HG03135 (cell line): ENCODE results near the gene EIPR1.
"Not testable (repeated sequence)": the region's sequence is repeated elsewhere in the genome, so short reads cannot be mapped to it uniquely, and the experiment has no call there.

Experiments used
- ATAC-seq: cut with Tn5 transposase; IDR thresholded peaks from one replicate; pipeline ENCODE4 v1.9.1; 2021; ENCODE audit warnings: mild to moderate bottlenecking, moderate library complexity; ENCODE audit not compliant: unreplicated experiment

EIPR1 gene

GRCh38 chr2:3182848-3183247, 194.8 kb downstream of the EIPR1 start:
- no peak for ATAC-seq

DNA sequence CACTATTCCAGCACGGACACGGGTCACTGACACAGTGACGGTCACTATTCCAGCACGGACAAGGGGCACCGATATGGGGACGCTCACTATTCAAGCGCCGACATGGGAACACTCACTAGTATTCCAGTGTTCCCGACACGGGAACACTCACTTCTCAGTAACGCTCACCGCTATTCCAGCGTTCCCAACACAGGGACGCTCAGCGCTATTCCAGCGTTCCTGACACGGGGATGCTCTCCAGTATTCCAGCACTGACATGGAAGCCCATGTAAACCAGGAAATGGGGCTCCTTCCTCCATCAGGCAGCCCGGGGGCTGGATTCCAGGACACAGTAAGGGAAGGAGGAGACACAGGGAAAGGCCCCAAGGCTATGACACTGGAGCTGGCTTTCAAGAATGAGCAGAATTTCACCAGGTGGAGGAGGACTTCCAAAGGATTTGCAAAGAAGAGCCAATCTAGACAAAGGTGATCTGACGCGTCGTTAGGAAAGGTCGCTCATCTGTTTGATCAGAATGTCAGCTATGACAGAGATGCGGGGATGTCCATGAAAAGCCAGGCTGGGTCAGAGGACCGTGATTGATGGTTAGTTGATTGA, 196.1 kb downstream of the EIPR1 start:
- no peak for ATAC-seq

DNA sequence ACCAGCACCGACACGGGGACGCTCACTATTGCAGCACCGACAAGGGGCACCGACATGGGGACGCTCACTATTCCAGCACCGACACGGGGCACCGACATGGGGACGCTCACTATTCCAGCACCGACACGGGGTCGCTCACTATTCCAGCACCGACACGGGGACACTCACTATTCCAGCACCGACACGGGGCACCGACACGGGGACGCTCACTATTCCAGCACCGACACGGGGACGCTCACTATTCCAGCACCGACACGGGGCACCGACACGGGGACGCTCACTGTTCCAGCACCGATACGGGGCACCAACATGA, 196.8 kb downstream of the EIPR1 start:
- ATAC-seq, result not testable (repeated sequence)

DNA sequence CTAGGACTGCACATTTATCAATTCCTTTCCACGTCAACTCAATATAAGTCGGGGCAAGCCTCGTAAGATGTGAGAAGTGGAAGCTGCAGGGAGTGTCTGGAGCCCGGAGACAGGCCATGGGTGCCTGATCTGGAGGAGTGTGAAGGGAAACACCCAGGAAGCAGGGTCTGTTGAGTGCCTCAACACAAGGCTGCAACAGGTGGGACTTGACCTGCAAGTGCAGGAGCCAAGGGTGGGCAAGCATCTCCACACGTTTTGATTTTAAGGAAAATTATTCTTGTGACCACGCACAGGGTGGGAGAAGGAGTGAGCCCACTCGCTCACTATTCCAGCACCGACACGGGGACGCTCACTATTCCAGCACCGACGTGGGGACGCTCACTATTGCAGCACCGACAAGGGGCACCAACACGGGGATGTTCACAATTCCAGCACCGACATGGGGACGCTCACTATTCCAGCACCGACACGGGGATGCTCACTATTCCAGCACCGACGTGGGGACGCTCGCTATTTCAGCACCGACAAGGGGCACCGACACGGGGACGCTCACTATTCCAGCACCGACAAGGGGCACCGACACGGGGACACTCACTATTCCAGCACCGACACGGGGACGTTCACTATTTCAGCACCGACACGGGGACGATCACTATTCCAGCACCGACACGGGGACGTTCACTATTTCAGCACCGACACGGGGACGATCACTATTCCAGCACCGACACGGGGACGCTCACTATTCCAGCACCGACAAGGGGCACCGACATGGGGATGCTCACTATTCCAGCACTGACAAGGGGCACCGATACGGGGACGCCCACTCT, 197.3 kb downstream of the EIPR1 start:
- no peak for ATAC-seq

GRCh38 chr2:3179626-3180025, 198.0 kb downstream of the EIPR1 start:
- ATAC-seq, result no peak

GRCh38 chr2:3179208-3179607, 198.4 kb downstream of the EIPR1 start:
- ATAC-seq, result no peak

DNA sequence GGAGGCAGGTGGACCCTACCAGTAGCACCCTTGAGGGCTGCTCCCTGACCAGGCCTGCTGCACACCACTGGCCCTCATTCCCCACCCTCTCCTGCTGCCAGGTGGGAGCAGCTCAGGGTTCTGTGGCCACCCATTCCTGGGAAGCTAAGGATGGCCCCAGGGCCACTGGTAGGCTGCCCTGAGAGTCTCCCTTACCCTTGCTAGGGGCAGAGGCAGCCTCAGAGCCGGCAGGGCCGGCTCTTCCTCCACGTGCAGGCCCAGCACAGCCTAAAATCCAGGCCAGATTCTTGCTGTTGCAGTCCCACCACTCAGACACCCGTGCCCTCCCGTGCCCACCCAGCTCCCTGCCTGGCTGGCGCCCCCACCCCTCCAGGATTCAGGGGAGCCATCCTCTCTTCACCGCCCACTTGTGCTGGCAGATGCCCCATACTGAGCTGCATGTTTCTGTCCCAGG, 199.0 kb downstream of the EIPR1 start:
- no peak for ATAC-seq

DNA sequence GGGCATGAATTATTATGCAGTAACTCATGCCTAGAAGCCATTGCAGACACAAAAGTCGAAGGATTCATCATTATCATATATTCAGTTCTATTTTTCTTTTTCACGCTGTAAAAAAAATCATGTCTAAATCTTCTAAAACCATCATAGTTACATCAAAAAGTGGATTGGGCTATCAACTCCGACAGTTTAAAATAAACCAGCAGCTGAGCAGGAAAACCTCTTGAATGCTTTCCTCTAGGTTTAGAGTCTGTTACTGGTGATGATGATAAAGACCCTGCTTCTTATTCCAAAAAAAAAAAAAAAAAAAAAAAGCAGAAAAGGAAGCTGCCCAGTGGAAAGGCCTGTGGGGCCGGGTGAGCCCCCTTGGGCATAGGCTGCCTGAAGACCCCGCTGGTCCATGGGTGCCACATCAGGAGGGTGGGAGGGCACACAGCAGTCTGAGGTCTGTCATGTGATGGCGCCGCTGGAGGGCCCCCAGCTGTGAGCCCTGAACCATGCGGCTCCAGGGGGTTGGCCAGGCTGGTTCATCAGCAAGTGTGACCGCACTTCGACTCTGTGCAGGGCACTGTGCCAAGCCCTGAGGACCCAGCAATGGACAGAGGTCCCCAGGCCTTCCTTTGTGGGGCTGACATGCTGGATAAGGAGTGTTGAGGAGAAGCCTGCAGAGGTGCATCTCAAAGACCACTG, 199.6 kb downstream of the EIPR1 start:
- ATAC-seq, result no peak

DNA sequence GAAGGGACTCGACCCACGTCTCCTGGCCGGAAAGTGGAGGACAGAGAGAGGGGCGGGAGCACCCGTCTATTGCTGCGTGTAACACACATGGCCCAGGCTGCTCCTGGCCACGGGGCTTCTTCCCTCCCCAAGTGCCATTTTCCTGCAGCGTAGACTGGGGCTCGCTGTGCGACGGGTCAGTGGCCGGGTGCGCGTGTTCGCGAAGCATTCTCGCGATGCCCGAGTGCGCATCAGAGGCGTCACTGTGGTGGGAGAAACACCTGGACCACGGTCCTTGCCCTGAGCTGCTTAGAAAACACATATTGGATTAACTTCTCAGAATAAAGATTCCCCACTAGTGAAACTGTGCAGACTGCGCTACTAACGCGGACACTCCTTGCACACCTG, 200.8 kb downstream of the EIPR1 start:
- no peak for ATAC-seq

DNA sequence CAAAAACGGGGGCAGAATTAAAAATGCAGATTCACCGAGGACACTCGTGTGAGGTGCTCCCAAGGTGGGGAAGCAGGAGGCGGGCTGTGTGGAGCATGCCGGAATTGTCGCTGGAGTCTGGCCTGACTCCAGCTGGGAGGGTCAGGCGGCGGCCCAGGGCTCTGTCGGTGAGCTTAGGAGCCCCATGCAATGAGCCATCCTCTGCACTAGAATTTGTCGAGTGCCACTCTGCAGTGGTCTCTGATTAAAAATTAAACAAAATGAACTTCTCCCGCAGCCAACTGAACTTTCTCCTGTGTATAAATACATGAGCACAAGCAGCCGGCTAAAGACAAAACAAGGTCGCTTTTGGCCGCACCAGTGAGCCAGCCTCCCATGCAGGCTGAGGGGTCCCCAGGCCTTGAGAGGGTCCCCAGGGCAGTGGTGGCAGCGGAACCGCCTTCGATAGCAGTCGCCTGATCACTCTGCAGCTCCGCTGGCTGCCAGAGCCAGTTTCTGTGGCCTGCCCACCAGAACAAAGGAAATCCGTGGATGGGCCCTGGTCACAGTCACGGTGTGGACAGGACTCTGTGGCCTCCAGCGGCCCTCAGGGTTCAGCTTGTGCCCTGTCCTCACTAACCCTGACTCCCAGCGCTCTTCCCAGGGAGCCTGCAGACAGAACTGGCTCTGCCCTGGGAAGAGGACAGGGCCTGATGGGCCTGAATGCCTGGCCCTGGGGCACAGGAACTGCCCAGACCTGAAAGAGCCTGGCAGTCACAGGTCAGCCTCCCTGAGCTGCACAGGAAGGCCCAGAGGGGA, 201.3 kb downstream of the EIPR1 start:
- no peak for ATAC-seq

DNA sequence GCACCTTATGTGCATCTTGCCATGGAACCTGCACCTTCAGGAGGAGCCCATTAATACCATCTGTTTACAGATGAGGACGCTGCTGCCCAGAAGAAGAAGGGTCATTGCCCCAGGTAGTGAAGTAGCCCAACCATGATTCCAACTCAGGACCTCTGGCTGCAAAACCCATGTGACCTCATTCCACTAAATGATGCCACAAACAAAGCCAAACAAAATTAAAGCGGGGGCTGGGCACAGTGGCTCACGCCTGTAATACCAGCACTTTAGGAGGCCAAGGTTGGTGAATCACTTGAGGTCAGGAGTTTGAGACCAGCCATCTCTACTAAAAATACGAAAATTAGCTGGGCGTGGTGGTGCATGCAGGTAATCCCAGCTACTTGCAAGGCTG, 202.1 kb downstream of the EIPR1 start:
- ATAC-seq, result no peak

GRCh38 chr2:3174626-3175567, 202.7 kb downstream of the EIPR1 start:
- ATAC-seq, result no peak

GRCh38 chr2:3173031-3173430, 204.6 kb downstream of the EIPR1 start:
- ATAC-seq, result no peak

DNA sequence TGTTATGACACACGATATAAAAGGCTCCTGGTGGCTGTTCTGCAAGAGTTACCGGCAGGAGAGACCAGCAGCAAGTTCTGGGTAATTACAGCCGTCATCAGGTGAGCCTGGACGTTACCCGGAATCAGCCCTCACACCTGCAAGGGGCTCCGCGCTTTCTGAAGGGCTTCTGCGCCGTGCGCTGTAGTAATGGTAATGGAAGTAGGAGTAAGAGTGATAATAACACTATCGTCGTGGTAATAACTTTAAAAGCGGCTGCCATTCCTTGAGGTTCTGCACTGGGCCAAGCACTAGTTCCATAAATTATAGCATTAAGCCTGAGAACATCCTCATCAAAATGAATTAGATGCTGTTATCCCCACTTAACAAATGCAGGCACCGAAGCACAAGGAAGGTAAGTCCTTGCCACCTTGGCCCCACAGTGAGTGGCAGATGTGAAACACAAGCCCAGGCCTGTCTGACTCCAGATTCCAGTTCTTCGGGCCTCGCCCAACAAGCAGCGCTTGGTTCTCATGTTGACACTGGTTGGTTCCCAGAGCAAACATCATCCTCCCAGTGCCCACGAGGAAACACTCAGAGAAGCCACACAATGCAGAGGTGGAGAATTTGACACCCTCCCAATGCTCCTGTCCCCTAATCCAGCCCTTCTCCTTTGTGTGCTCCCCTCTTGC, 205.2 kb downstream of the EIPR1 start:
- no peak for ATAC-seq

DNA sequence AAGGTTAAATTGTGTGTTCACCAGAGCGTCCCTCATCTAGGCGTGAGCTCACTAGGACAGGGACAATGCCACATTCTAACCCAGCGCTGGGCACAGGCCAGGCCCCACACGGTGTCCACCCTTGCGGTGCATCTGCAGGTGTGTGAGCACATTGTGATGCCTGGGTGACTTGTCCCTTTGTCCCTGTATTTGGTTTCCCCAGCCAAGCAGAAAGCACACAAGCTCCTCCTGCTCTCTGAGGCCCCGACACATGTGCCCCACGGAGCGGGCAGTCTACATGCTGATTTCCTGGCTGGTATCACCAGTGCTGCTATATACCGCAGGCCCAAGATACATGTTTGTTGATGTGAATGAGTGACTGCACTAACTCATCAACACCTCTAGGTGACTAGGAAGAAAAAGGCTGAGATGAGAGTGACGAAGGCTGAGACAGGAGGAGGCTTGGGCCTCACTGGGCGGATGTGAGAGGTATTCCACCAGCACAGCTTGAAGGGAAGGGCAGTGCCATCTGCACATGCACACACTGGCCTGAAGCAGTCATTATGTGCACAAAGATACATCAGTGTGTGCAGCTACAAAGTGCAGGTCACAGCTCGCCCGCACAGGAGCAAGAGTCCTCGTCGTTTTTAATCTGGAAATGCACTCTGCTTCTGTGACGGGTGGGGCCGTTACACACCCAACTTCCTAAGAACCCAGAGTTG, 205.9 kb downstream of the EIPR1 start:
- ATAC-seq, result no peak

DNA sequence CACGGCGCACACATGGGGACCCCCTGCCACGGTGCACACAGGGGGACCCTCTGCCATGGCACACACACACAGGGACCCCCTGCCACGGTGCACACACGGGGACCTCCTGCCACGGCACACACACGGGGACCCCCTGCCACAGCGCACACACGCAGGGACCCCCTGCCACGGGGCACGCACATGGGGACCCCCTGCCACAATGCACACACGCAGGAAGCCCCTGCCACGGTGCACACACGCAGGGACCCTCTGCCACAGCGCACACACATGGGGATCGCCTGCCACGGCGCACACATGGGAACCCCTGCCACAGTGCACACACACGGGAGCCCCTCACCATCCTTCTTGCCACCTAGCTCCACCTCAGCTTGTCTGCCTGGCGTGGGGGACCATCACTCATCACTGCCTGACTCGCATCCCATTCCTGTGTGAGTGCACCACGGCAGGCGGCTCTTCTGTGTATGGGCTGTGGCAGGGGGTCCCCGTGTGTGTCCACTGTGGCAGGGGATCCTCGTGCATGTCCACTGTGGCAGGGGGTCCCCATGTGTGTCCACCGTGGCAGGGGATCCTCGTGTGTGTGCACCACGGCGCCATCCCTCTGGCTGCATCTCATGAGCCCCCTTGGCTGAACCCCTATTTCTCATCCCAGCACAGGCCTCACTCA, 206.7 kb downstream of the EIPR1 start:
- ATAC-seq, result no peak

DNA sequence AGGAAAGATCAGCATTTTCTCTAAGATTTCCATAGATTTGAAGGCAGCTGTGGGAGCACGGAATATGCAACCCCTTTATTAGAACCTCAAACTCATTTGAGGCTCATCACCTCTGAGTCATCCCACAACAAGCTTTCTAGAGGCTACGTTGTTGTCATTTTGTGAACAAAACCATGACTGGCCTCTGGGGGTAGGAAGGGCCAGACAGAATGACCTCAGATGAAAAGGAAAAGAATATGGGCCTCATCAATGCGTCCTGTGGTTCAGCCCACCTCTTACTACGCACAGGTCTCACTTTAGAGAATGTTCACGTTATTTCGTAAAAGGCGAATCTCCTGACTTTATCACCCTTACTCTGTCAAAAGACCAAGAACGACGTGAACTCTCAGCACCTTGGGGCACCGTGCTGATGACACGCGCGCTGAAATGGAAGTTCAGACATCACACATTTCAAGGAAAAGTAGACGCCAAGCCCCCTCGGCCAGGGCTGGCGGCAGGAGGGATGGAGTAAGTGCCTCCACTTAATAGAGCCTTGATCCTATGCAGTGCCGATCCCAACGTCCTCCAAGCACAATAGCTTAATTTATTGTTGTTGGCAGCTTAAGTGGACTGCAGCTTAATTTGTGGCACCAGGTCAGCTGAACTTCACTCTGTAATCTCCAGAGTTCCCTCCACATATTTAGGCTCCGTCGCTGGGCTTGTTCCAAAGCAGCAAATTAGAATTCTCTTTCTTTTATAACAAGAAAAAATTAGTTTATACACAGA, 208.3 kb downstream of the EIPR1 start:
- no peak for ATAC-seq
